ENCODE results near the gene MMP14. TPM values are rescaled to one million over a fixed set of nuclear protein-coding genes. Genes with fewer than 3 reads are reported as not detected.
A peak's percentile ranks its signal among the peaks of the same experiment; 100 is the strongest.

The MMP14 gene
- total RNA-seq, 1 donor = 580 TPM

GRCh38 chr14:22895402-22895801 lies 59.0 kb downstream of the MMP14 start:
- no peak overlapping the region for H3K4me2 ChIP-seq (ENCODE audit: insufficient read depth, low read length)
- peaks cover 24% of the 10 kb centered on the region for H3K4me1 ChIP-seq (ENCODE audit: insufficient read depth, low read length)
- TF ChIP-seq, protein P1, sequence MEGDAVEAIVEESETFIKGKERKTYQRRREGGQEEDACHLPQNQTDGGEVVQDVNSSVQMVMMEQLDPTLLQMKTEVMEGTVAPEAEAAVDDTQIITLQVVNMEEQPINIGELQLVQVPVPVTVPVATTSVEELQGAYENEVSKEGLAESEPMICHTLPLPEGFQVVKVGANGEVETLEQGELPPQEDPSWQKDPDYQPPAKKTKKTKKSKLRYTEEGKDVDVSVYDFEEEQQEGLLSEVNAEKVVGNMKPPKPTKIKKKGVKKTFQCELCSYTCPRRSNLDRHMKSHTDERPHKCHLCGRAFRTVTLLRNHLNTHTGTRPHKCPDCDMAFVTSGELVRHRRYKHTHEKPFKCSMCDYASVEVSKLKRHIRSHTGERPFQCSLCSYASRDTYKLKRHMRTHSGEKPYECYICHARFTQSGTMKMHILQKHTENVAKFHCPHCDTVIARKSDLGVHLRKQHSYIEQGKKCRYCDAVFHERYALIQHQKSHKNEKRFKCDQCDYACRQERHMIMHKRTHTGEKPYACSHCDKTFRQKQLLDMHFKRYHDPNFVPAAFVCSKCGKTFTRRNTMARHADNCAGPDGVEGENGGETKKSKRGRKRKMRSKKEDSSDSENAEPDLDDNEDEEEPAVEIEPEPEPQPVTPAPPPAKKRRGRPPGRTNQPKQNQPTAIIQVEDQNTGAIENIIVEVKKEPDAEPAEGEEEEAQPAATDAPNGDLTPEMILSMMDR (IDR thresholded peaks at IDR 0.05; ENCODE audit: extremely low read depth, low read depth, low read length) = no peak
- H3K27me3 ChIP-seq (ENCODE audit: insufficient read depth, low read length) = no peaks in the 10 kb centered on the region
- no peak for DNase-seq (ENCODE audit: insufficient read length, low spot score, missing footprints)
- no peak overlapping the region for H3K27ac ChIP-seq (ENCODE audit: low read depth, low read length)
- no peaks in the 10 kb centered on the region for H3K36me3 ChIP-seq (ENCODE audit: insufficient read depth, low read length)
- H2AFZ ChIP-seq (ENCODE audit: low read length) = no peak overlapping the region
- H4K20me1 ChIP-seq (ENCODE audit: insufficient read depth, low read length) = no peaks in the 10 kb centered on the region
- no peaks in the 10 kb centered on the region for H3K9me3 ChIP-seq (ENCODE audit: low read depth, low read length)
- H3K4me3 ChIP-seq (ENCODE audit: insufficient read depth, low read length) = no peak overlapping the region
- H3K79me2 ChIP-seq (ENCODE audit: insufficient read depth, low read length) = no peaks in the 10 kb centered on the region

- Histone ChIP-seq H3K27me3 (ENCODE audit: insufficient read depth, low read length) (no peaks in the 10 kb centered on the region), H3K36me3 (ENCODE audit: insufficient read depth, low read length) (peaks cover 7% of the 10 kb centered on the region), H3K79me2 (ENCODE audit: insufficient read depth, low read length) (no peaks in the 10 kb centered on the region), H3K4me1 (ENCODE audit: insufficient read depth, low read length) (peaks cover 24% of the 10 kb centered on the region), H3K4me2 (ENCODE audit: insufficient read depth, low read length) (no peak overlapping the region), H3K27ac (ENCODE audit: low read depth, low read length) (no peak overlapping the region), H2AFZ (ENCODE audit: low read length) (no peak overlapping the region), H4K20me1 (ENCODE audit: insufficient read depth, low read length) (no peaks in the 10 kb centered on the region), H3K4me3 (ENCODE audit: insufficient read depth, low read length) (no peak overlapping the region), H3K9me3 (ENCODE audit: low read depth, low read length) (no peaks in the 10 kb centered on the region)
- DNase-seq (ENCODE audit: insufficient read length, low spot score, missing footprints) = no peak
- TF ChIP-seq, protein P1 (IDR thresholded peaks at IDR 0.05; ENCODE audit: extremely low read depth, low read depth, low read length) = no peak
Measured at GRCh38 chr14:22896356-22896755, 60.0 kb downstream of the MMP14 start.

- no peak overlapping the region for H3K4me3 ChIP-seq (ENCODE audit: insufficient read depth, low read length)
- no peak overlapping the region for H3K27ac ChIP-seq (ENCODE audit: low read depth, low read length)
- peaks cover 11% of the 10 kb centered on the region for H3K36me3 ChIP-seq (ENCODE audit: insufficient read depth, low read length)
- no peak overlapping the region for H2AFZ ChIP-seq (ENCODE audit: low read length)
- H3K9me3 ChIP-seq (ENCODE audit: low read depth, low read length) = no peaks in the 10 kb centered on the region
- TF ChIP-seq, protein P1 (IDR thresholded peaks at IDR 0.05; ENCODE audit: extremely low read depth, low read depth, low read length) = no peak
- H3K4me1 ChIP-seq (ENCODE audit: insufficient read depth, low read length) = peaks cover 24% of the 10 kb centered on the region
- peak; percentile 6 for DNase-seq (ENCODE audit: insufficient read length, low spot score, missing footprints)
- H3K79me2 ChIP-seq (ENCODE audit: insufficient read depth, low read length) = no peaks in the 10 kb centered on the region
- H4K20me1 ChIP-seq (ENCODE audit: insufficient read depth, low read length) = no peaks in the 10 kb centered on the region
- H3K4me2 ChIP-seq (ENCODE audit: insufficient read depth, low read length) = no peak overlapping the region
- no peaks in the 10 kb centered on the region for H3K27me3 ChIP-seq (ENCODE audit: insufficient read depth, low read length)
Measured at GRCh38 chr14:22896760-22897159, 60.4 kb downstream of the MMP14 start.

DNA sequence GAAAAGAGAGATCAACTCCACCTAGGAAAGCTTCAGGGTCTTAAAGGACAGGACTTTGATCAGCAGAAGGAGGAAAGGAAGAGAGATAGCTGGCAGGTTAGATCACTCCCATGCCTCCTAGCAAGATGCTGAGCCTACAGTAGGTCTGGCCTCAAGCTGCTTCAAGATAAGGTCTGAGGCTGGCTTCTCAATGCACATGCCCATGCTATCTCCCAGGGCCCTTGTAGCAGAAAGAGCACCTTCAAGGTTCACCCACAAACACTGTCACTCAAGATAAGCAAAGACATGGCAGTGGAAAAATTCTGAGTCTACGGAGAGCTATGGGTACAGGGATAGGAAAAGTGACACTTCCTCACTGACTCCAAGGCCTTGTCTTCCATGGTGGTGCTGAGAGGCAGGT lies 61.0 kb downstream of the MMP14 start:
- Histone ChIP-seq H3K79me2 (ENCODE audit: insufficient read depth, low read length) (no peaks in the 10 kb centered on the region), H3K4me3 (ENCODE audit: insufficient read depth, low read length) (no peak overlapping the region), H3K4me2 (ENCODE audit: insufficient read depth, low read length) (no peak overlapping the region), H3K4me1 (ENCODE audit: insufficient read depth, low read length) (peaks cover 24% of the 10 kb centered on the region), H3K27ac (ENCODE audit: low read depth, low read length) (peak overlapping the region; percentile 59), H2AFZ (ENCODE audit: low read length) (no peak overlapping the region), H3K36me3 (ENCODE audit: insufficient read depth, low read length) (peaks cover 17% of the 10 kb centered on the region), H4K20me1 (ENCODE audit: insufficient read depth, low read length) (no peaks in the 10 kb centered on the region), H3K27me3 (ENCODE audit: insufficient read depth, low read length) (no peaks in the 10 kb centered on the region), H3K9me3 (ENCODE audit: low read depth, low read length) (no peaks in the 10 kb centered on the region)
- peak; percentile 21 for DNase-seq (ENCODE audit: insufficient read length, low spot score, missing footprints)
- TF ChIP-seq, protein P1 (IDR thresholded peaks at IDR 0.05; ENCODE audit: extremely low read depth, low read depth, low read length) = no peak

Small RNA genes lying within 50 kb of the gene (small RNA-seq; reads per million reads assigned to genes)
- gene RF00019 = not detected

Other genes starting within 250 kb of the MMP14 start
- 213 and 272 TPM in 2 replicates for gene DAD1, start 247.4 kb upstream of the MMP14 start, total RNA-seq
- 52.1 and 54.2 TPM in 2 replicates for gene ABHD4, start 238.3 kb upstream of the MMP14 start, total RNA-seq
- not detected in 2 replicates for gene OR6J1, start 192.2 kb upstream of the MMP14 start, total RNA-seq
- 55.0 and 62.8 TPM in 2 replicates for gene OXA1L, start 69.9 kb upstream of the MMP14 start, total RNA-seq
- 4.3 and 4.7 TPM in 2 replicates for gene SLC7A7, start 21.1 kb upstream of the MMP14 start, total RNA-seq
- gene MRPL52, start 6.7 kb upstream of the MMP14 start, total RNA-seq = 20.3 and 31.5 TPM in 2 replicates
- gene LRP10, start 35.2 kb downstream of the MMP14 start, total RNA-seq = 147 and 164 TPM in 2 replicates
- 0.29 and 0.36 TPM in 2 replicates for gene REM2, start 46.6 kb downstream of the MMP14 start, total RNA-seq
- gene RBM23, start 82.6 kb downstream of the MMP14 start, total RNA-seq = 79.0 and 98.1 TPM in 2 replicates
- 49.2 and 56.3 TPM in 2 replicates for gene PRMT5, start 92.8 kb downstream of the MMP14 start, total RNA-seq
- 43.4 and 46.9 TPM in 2 replicates for gene HAUS4, start 120.5 kb downstream of the MMP14 start, total RNA-seq
- gene AJUBA, start 146.0 kb downstream of the MMP14 start, total RNA-seq = 63.9 and 74.9 TPM in 2 replicates
- gene C14orf93, start 173.6 kb downstream of the MMP14 start, total RNA-seq = 12.4 and 15.9 TPM in 2 replicates
- 162 and 164 TPM in 2 replicates for gene PSMB5, start 198.3 kb downstream of the MMP14 start, total RNA-seq
- gene PSMB11, start 205.6 kb downstream of the MMP14 start, total RNA-seq = not detected in 2 replicates
- 3.3 and 3.5 TPM in 2 replicates for gene CDH24, start 220.9 kb downstream of the MMP14 start, total RNA-seq

All from osteoblast (primary cell).